ENCODE measurements around the gene CCDC170. TPM values are rescaled to one million over a fixed set of nuclear protein-coding genes. Genes with fewer than 3 reads are reported as not detected.

The CCDC170 gene
- total and polyA plus RNA-seq, 9 of the 15 experiments (the other 6 are each of a cell fraction or from before 2014, with no cell fraction given), result 0.01 to 0.18 (median 0.05) TPM; not detected in 6

DNA sequence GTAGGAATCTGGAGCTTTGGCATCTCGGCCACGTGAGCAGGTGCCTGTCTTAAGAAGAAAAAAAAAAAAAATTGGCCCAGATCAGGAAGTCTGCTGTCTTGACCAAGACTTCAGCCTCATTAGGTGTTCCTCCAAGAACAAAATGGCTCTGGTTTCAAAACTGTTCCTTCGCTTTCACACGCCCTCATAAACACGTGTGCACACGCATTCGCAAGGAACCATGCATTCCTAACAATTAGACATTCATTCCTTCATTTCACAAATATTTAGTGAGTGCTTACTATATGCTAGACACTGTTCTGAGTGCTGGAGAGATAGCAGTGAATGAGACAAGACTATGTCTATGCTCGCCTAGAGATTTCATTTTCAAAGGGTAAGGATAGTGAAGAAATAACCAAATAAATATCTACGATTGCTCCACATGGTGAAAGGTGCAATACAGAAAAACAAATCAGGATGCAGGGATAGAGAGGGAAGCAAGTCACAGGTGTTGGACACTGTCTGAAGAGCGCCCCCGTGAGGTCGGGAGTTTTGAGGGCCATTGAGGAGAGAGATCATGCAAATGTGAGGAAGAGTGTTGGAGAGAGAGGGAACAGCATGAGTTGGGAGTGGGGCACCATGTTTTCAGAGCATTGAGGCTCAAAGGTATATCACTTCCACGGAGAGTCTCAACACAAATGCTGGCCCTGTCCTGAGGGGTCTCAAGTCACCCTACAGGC is 53.3 kb downstream of the CCDC170 start (continued):
- TF ChIP-seq, protein P1, sequence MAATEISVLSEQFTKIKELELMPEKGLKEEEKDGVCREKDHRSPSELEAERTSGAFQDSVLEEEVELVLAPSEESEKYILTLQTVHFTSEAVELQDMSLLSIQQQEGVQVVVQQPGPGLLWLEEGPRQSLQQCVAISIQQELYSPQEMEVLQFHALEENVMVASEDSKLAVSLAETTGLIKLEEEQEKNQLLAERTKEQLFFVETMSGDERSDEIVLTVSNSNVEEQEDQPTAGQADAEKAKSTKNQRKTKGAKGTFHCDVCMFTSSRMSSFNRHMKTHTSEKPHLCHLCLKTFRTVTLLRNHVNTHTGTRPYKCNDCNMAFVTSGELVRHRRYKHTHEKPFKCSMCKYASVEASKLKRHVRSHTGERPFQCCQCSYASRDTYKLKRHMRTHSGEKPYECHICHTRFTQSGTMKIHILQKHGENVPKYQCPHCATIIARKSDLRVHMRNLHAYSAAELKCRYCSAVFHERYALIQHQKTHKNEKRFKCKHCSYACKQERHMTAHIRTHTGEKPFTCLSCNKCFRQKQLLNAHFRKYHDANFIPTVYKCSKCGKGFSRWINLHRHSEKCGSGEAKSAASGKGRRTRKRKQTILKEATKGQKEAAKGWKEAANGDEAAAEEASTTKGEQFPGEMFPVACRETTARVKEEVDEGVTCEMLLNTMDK (IDR thresholded peaks at IDR 0.05; ENCODE audit: borderline replicate concordance, insufficient read depth, low read depth, low read length, poor library complexity, severe bottlenecking), result peak; percentile 49

DNA sequence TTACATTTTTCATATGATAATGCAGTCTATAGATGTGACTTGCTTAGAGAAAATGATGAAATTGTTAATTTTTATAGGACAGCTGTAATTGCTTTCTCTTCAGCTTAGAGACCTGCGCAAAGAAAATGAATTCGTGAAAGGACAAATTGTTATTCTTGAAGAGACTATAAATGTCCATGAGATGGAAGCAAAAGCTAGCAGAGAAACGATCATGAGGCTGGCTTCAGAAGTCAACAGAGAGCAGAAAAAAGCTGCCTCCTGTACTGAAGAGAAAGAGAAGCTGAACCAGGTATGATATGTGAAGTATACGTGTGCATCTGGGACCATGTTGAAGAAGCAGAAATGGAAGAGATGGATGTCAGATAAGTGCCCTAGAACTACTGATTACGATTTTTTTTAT is 54.4 kb downstream of the CCDC170 start:
- 1% methylated on average over 5 of the region's 5 CpGs for WGBS (ENCODE audit: insufficient coverage, low coverage, missing lambda C conversion rate)
- ChIA-PET POLR2A (interaction anchor here (0.6 kb wide), 1 partner anchor 1900 kb away, joined by 3 read pairs; no protein-coding TSS in a partner anchor), CTCF (ENCODE audit: low intra/inter-chr PET ratio) (no interaction called here)
- no peak overlapping the region for H3K4me2 ChIP-seq (ENCODE audit: insufficient read depth, low read length)
- H3K9ac ChIP-seq (ENCODE audit: insufficient read depth in 1 of 2, low read depth in 2 of 2, low read length in 2 of 2), result no peak overlapping the region
- DNase-seq (ENCODE audit: extremely low read depth in 1 of 4, low spot score in 3 of 4) (no peak), ATAC-seq (no peak), FAIRE-seq (no peak)
- intact Hi-C loops (cut with micrococcal nuclease) (no loop called here), in situ Hi-C loops (cut with MboI) (no loop called here)
- peaks cover 0 to 4% of the 10 kb centered on the region in 2 experiments; a peak in 1 of 5 replicates for H3K27me3 ChIP-seq (ENCODE audit: control insufficient read depth in 2 of 2, insufficient read depth in 2 of 2, low read length in 2 of 2)
- H3K36me3 ChIP-seq (ENCODE audit: control insufficient read depth, insufficient read depth, low read length), result no peaks in the 10 kb centered on the region
- TF ChIP-seq, protein P2, sequence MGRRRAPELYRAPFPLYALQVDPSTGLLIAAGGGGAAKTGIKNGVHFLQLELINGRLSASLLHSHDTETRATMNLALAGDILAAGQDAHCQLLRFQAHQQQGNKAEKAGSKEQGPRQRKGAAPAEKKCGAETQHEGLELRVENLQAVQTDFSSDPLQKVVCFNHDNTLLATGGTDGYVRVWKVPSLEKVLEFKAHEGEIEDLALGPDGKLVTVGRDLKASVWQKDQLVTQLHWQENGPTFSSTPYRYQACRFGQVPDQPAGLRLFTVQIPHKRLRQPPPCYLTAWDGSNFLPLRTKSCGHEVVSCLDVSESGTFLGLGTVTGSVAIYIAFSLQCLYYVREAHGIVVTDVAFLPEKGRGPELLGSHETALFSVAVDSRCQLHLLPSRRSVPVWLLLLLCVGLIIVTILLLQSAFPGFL (CRISPR knock-in tag; IDR thresholded peaks at IDR 0.05), result no peak
- TF ChIP-seq, protein P3, sequence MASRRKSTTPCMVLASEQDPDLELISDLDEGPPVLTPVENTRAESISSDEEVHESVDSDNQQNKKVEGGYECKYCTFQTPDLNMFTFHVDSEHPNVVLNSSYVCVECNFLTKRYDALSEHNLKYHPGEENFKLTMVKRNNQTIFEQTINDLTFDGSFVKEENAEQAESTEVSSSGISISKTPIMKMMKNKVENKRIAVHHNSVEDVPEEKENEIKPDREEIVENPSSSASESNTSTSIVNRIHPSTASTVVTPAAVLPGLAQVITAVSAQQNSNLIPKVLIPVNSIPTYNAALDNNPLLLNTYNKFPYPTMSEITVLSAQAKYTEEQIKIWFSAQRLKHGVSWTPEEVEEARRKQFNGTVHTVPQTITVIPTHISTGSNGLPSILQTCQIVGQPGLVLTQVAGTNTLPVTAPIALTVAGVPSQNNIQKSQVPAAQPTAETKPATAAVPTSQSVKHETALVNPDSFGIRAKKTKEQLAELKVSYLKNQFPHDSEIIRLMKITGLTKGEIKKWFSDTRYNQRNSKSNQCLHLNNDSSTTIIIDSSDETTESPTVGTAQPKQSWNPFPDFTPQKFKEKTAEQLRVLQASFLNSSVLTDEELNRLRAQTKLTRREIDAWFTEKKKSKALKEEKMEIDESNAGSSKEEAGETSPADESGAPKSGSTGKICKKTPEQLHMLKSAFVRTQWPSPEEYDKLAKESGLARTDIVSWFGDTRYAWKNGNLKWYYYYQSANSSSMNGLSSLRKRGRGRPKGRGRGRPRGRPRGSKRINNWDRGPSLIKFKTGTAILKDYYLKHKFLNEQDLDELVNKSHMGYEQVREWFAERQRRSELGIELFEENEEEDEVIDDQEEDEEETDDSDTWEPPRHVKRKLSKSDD (conservative IDR thresholded peaks at IDR 0.05; ENCODE audit: low read length), result no peak
- no peak for TF ChIP-seq KLF1 (tag; IDR thresholded peaks at IDR 0.05)
- TF ChIP-seq SRSF9 (IDR thresholded peaks at IDR 0.05; ENCODE audit: borderline replicate concordance, low read depth, low read length), result no peak
- no peak for TF ChIP-seq ZNF766 (CRISPR knock-in tag; conservative IDR thresholded peaks at IDR 0.05)
- TF ChIP-seq GTF2A2 (tag; IDR thresholded peaks at IDR 0.05), result no peak
- TF ChIP-seq ERF (CRISPR knock-in tag; IDR thresholded peaks at IDR 0.05), result no peak
- BruUV-seq (replicated peaks), result no TSS peak
- no peaks in the 10 kb centered on the region for H4K20me1 ChIP-seq (replicated peaks; ENCODE audit: control insufficient read depth, insufficient read depth, low read length)
- H2AFZ ChIP-seq (ENCODE audit: low read depth, low read length), result no peak overlapping the region
- H3K9me3 ChIP-seq (replicated peaks; ENCODE audit: control insufficient read depth, insufficient read depth, low read depth, low read length), result no peaks in the 10 kb centered on the region
- no peaks in the 10 kb centered on the region for H3K79me2 ChIP-seq (ENCODE audit: control insufficient read depth, insufficient read depth, low read length)
- no peaks in the 10 kb centered on the region for H3K9me1 ChIP-seq (ENCODE audit: control insufficient read depth, insufficient read depth, low read length)
- no peak overlapping the region for H3K4me3 ChIP-seq
- no peaks in the 10 kb centered on the region for H3K4me1 ChIP-seq (replicated peaks in 1 of 2; ENCODE audit: control insufficient read depth in 2 of 2, insufficient read depth in 2 of 2, low read length in 2 of 2)
- H3K27ac ChIP-seq (ENCODE audit: extremely low read depth, low read depth, low read length), result no peak overlapping the region
